IPS-NIHi7 (cell line): ENCODE results near the gene VSTM2B.

Source experiments
- DNase-seq: peaks from one replicate; pipeline ENCODE4 v3.0.0; 2012; ENCODE audit warnings: mixed read lengths; ENCODE audit errors: extremely low spot score

Gene VSTM2B

GRCh38 chr19:29495901-29496441 lies 29.8 kb upstream of the VSTM2B start:
- no peak for DNase-seq

DNA sequence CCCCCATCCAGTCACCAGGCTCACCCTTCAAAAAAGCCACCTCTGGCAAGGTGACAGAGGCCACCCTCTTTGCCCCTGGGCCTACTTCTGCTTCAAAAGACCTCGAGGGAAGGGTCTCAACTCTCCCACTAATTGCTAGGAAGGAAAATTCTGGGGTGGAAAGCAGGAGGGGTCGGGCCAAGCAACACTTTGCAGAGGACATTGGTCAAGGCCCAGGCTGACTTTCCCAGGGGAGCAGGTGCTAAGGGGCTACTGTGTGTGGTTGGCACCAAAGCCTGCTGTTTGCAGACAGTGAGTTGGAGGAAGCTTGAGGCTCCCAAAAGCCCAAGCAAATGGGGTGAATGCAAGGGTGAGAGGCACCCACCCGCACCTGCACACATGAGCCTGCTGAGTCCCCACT lies 28.6 kb upstream of the VSTM2B start:
- no peak for DNase-seq

DNA sequence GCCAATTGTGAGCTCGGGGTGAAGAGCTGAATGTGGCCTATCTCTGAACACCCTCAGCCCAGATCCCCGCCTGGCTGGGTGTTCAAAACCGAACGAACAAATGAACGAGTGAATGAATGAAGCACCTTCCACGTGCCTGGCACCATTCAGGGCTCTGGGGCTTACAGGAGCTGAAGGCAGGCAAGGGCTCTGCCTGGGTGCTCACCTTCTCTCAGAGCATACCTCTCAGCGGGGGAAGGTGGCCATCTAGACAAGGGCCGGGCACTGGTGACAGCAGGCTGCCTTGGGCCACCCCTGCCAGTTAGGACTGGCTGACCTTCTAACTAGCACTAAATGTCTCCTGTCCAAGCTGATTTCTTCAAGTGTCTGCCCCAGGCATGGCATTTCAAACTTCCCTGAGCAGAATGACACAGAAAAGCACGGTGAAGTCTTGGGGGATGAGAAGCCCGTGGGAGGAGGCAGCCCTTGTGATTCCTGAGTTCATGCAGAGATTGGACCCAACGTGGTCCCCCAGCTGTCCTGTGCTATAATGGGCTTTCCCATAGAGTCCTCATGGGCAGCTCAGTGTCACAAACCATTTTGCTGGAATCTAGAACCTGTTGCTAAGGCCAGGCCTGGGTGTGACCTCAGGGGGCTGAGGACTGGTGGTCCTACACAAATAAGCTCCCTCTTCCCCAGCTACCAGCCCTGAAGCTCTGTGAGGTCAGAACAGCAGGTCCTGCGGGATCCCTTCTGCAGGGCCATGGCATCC lies 27.9 kb upstream of the VSTM2B start:
- no peak for DNase-seq

DNA sequence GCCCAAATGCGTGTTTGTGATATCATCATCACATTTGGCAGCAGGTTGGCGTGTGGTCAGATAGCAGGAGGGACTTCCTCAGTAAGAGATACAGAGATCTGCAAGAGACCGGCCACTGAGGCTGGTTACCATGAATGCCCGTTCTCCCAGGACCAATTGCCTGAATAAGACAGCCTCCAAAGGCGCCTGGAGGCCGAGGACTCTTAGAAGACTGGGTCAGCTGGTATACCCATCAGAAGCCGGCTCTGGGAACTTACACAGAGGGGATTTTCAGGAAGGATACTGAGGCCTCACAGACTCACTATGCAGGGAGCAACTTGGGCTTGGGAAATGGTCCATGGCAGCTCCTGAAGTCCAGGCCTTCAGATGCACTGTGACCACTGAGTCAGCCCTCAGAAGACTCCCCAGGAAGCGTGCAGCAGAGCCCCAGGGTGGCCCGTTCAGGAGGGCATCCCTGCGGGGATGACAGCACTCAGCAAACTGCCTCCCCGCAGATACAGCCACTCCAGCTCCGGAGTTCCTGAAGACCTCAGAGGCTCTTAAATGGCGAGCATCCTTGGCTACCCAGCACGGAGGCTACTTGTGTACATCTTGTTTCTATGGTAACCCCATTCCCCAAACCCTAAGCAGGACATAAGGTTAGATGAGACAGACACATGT lies 26.4 kb upstream of the VSTM2B start:
- DNase-seq, result no peak

DNA sequence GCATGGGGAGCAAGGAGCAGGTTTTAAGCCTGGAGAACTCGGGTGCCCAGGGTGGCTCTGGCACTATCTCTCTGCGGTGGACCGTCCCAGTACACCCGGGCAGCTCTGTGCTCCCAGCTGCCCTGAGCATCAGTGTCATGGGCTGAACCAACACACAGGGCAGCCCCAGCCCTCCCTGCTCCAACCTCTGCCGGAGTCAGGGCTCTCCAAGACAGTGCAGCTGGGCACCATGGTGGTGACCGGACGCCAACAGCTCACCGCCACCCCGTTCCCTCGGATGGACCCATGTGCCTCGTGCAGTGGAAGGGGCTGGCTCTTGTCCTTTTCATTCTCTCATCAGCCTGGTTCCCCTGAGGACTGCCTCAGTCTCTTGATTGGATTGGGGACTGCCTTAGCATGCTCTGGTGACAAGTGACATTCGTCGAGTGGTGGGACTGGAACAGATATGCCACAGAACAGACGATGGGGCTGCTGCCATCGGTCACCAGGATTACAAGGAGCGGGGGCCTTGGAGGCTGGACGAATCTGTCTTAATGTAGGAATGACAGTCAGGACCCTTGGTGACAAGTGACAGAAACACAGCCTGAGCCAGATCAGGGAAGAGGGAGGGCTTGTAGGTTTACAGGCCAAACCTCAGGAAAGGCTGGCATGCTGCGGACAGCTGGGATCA lies 25.7 kb upstream of the VSTM2B start:
- no peak for DNase-seq

DNA sequence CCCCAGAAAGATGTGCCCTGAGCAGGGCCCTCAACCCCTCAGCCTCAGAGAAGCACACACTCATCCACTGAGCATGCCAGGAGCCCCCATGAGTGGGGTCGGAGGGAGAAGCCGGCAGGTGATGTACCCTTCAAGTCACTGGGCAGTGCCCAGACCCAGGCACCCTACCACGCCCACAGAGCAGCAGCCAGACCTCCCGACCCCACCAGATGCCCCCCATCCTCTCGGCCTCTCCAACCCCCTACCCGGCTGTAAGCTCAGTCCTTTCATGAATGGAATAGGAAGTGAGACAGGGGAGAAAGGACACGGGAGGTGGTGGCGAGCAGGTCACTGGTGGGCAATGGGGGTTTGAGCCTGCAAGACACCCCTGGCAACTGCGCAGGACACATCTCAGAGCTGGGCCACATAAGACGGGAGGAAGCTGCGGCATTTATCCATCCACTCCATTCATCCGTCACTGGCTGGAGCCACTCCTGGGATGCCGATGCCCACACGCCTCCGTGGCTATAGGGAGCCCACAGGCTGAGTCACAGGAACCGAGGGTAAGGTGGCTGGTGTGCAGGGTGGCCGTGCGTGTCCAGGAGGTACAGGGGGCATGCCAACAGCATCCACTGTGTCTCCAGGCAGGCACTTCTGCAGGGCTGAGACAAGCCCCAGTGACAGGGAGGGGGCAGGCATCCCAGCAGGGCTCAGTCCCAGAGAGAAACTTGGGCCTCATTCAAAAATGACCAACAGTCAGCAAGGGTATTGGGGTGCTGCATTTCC lies 23.8 kb upstream of the VSTM2B start:
- DNase-seq, result no peak

GRCh38 chr19:29502581-29502850 lies 23.3 kb upstream of the VSTM2B start:
- no peak for DNase-seq

DNA sequence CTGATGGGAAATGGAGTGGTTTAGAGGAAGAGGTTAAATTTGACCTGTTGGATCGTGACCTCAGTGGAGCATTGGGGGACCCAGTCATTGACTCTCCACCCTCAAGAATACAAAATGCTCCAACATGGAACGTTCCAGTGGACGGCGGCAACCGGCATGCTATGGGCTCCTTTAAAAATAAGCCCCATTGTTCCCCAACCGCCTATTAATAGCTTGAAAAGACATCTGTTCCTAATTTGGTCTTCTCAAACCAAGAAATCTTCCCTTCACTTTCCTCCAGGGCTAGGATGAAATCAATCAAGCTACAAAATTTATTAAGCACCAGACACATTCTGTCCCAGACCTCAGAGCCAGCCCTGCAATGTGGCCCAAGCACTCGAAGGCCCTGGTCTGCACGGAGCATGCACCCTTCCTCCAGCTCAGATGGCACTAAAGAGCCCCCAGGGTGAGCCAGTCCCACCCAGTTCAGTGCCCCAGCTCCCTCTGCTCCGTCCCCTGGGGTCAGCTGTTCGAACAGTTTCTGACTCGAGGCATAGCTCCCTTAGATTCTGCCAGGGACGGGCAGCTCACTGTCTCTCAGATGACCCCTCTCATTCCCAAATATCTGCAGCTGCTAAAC lies 22.5 kb upstream of the VSTM2B start:
- no peak for DNase-seq

DNA sequence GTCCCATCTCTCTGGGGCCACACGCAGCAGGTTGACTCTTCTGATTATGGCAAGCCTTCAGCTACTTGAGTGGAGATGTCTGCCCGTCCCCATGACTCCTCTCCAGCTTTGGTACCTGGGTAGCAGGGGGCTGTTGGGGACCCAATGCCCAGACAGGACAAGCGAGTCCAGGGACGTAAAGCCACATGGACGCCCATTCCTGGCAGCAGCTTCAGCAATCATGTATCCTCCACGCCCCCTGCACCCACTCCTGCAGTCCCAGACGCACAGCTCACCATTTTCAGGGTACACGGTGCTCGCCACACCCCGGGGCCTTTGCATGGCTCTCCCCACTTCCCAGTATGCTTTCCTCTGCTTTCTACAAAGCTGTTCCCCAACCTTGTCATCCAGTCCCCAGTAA lies 22.0 kb upstream of the VSTM2B start:
- DNase-seq, result no peak

GRCh38 chr19:29504454-29504853 lies 21.3 kb upstream of the VSTM2B start:
- no peak for DNase-seq

DNA sequence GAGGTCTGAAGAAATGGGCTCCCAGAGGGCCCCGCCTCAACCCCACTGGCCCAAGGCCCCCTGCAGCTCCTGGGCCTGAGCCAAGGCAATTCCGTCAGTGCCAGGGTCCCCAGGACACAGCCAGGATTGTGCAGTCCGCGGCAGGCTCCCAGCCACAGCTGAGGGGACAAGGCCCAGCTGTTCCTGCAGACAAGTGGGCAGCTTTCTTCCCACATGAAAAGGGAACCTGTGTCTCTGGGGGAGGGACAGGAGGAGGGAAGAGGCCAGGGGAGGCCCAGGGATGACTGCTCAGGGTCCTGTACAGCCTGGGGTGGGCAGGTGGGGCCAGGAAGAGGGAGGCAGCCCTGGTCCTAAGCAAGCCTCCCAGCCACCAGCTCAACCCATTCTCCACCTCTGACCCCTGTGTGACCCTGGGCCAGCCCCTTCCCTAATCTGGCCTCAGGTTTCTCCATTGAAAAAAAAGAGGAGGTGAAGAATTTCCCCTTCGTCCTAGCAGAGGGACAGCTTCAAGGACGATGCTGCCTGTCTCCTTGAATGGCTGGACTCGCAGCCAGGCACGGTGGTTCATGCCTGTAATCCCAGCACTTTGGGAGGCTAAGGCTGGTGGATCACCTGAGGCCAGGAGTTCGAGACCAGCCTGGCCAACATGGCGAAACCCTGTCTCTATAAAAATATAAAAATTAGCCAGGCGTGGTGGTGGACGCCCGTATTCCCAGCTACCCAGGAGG lies 20.5 kb upstream of the VSTM2B start:
- DNase-seq, result no peak

GRCh38 chr19:29506619-29506911 lies 19.2 kb upstream of the VSTM2B start:
- DNase-seq, result no peak

- DNase-seq, result no peak
These were observed 18.5 kb upstream of the VSTM2B start for GRCh38 chr19:29507081-29507860.

- DNase-seq, result no peak
These were observed 17.6 kb upstream of the VSTM2B start for GRCh38 chr19:29508181-29508580.

DNA sequence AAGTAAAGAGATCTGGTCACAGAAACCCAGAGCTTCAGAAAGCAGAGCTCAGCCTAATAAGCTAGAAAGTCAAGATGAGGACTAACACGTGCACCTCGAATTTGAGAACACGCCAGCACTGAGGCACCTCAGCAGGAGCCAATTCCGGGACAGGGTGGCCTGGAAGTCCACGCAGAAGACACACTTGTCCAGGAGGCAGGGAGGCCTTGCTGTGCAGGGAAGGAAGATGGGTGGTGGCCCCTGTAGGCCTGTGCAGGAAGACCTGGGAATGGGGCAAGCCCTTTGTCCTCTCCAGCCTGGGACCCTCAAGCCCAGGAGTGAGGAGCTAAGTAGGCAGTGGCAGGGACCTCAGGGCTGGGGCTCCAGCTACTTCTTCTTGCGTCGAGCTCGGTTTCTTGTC lies 16.3 kb upstream of the VSTM2B start:
- no peak for DNase-seq

DNA sequence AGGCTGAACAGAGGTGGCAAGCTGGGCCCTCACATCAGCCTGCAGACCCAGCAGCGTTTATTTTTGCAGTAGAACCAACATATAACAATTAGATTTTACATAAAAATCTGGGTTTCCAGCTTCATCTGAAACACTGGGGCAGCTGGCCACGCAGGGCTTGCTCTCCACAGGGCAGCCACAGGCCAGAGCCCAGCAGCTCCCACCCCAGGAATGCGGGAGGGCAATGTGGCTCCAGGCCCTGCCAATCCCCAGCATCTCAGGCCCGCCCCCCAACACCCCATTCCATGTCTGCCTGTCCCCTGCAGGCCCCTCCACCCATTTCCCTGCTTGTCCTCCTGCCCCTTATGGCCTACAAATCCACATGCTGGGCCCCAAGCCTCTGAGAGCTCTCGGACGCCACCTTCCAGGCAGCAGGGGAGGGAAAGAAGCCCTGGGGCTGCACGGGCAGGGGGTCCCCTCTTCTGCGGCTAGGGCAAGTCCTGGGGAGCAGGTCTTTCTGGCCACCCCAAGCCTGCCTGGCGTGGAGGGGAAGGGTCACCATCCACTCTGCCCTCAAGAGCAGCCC lies 15.0 kb upstream of the VSTM2B start:
- DNase-seq, result peak; percentile 41

DNA sequence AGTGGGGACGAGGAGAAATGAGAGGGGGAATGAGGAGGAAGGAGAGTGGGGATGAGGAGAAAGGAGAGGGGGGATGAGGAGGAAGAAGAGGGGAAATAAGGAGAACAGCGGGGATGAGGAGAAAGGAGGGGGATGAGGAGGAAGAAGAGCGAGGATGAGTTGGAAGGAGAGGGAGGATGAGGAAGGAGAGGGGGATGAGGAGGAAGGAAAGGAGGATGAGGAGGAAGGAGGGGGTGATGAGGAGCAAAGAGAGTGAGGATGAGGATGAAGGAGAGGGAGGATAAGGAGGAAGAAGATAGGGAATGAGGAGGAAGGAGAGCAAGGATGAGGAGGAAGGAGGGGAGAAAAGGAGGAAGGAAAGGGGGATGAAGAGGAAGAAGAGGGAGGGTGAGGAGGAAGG lies 14.0 kb upstream of the VSTM2B start:
- DNase-seq, result no peak

GRCh38 chr19:29512748-29513147 lies 13.0 kb upstream of the VSTM2B start:
- DNase-seq, result no peak

DNA sequence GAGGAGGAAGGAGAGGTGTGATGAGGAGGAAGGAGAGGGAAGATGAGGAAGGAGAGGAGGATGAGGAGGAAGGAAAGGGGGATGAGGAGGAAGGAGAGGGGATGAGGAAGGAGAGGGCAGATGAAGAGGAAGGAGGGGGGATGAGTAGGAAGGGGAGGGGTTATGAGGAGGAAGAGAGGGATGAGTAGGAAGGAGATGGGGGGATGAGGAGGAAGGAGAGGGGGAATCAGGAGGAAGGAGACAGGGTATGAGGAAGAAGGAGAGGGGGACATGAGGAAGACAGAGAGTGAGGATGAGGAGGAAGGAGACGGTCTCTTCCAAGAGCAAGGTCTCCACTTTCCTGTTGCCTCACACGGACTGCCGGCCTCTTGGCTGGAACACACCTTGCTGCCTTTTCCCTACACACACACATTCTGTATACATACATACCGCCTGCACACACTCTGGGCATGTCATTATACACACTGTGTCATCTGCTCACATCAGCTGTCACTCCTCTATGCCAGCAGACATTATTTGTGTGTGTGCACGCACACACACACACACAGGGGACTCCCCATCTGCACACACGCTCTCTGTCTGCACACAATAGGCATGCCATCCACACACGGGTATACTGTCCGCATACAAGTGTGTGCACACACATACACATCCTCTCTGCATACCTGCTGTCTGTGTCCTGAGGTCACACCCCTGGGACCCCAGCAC lies 11.1 kb upstream of the VSTM2B start:
- DNase-seq, result no peak

DNA sequence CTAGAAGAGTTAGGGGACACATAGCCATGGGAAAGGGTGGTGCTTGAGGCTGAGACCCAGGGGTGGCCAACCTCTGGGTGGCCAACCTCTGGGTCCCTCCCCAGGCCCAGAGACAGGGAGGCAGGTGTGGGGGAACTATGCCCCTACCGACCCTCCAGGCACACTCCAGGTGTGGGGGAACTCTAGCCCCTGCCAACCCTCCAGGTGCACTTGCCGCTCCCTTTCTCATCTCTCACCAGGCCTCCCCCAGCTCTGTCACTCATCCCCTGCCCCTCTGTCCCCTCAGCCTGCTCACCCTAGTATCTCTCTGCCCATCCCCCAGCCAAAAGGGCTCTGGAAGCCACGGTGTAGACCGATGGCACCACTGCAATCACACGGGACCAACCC lies 10.6 kb upstream of the VSTM2B start:
- DNase-seq, result no peak
